T-helper 17 cell (primary cell): ENCODE results near the gene REEP1. TPM values are rescaled to one million over a fixed set of nuclear protein-coding genes. Genes with fewer than 3 reads are reported as not detected.
A peak's percentile ranks its signal among the peaks of the same experiment; 100 is the strongest.
"Not testable (repeated sequence)": the region's sequence is repeated elsewhere in the genome, so short reads cannot be mapped to it uniquely, and the experiment has no call there.

Experiments
- ATAC-seq: fragments of 150-1000 bp; cut with Tn5 transposase; 2 replicates; pipeline ENCODE4 v1.10.0; 2021; ENCODE audit warnings: mild to moderate bottlenecking, moderate library complexity
- DNase-seq, 3 donors: peaks; one replicate each; pipeline versions ENCODE4 v3.0.0 to v3.0.0-alpha.2; 2020 to 2021
- H3K9me3 ChIP-seq: one replicate; pipeline ENCODE4 v1.7.0; 2013; ENCODE audit warnings: low read length, mild to moderate bottlenecking; ENCODE audit not compliant: control insufficient read depth, poor library complexity, severe bottlenecking
- H3K27ac Mint-ChIP-seq: one replicate; pipeline ENCODE4 v1.8.0; 2022; ENCODE audit warnings: mild to moderate bottlenecking, moderate library complexity, mixed read lengths
- H3K27me3 Mint-ChIP-seq: one replicate; pipeline ENCODE4 v1.8.0; 2022; ENCODE audit warnings: mixed read lengths
- H3K36me3 Mint-ChIP-seq: one replicate; pipeline ENCODE4 v1.8.0; 2022; ENCODE audit warnings: low read depth, mixed read lengths
- H3K4me1 Mint-ChIP-seq: one replicate; pipeline ENCODE4 v1.8.0; 2022; ENCODE audit warnings: mild to moderate bottlenecking, mixed read lengths
- H3K4me3 Mint-ChIP-seq: one replicate; pipeline ENCODE4 v1.8.0; 2022; ENCODE audit warnings: mild to moderate bottlenecking, moderate library complexity, mixed read lengths
- total RNA-seq, 4 donors: library from RNA in 2 of 4; stranded (reverse) in 2 of 4; gene quantifications; one replicate each; pipeline ENCODE4 v1.2.3 and lab custom pipeline; 2022 to 2026

The REEP1 gene
- total RNA-seq, 2 donors from 2014 or later = 2.2 TPM; not detected in 1

- H3K9me3 ChIP-seq = no peaks in the 10 kb centered on the region
- peaks cover 2% of the 10 kb centered on the region for H3K36me3 Mint-ChIP-seq
- DNase-seq (no peak), ATAC-seq (no peak)
- H3K27ac Mint-ChIP-seq = peak overlapping the region; percentile 27
- peaks cover 12% of the 10 kb centered on the region for H3K4me1 Mint-ChIP-seq
- H3K4me3 Mint-ChIP-seq = no peak overlapping the region
- peaks cover 12% of the 10 kb centered on the region for H3K27me3 Mint-ChIP-seq
These were observed 100.3 kb downstream of the REEP1 start for GRCh38 chr2:86237172-86237571.

GRCh38 chr2:86235196-86235980 lies 102.0 kb downstream of the REEP1 start:
- H3K4me1 Mint-ChIP-seq = peaks cover 6% of the 10 kb centered on the region
- no peak overlapping the region for H3K4me3 Mint-ChIP-seq
- H3K36me3 Mint-ChIP-seq = peaks cover 2% of the 10 kb centered on the region
- no peak overlapping the region for H3K27ac Mint-ChIP-seq
- ATAC-seq = no peak
- peaks cover 12% of the 10 kb centered on the region for H3K27me3 Mint-ChIP-seq
- no peak for DNase-seq
- no peaks in the 10 kb centered on the region for H3K9me3 ChIP-seq

DNA sequence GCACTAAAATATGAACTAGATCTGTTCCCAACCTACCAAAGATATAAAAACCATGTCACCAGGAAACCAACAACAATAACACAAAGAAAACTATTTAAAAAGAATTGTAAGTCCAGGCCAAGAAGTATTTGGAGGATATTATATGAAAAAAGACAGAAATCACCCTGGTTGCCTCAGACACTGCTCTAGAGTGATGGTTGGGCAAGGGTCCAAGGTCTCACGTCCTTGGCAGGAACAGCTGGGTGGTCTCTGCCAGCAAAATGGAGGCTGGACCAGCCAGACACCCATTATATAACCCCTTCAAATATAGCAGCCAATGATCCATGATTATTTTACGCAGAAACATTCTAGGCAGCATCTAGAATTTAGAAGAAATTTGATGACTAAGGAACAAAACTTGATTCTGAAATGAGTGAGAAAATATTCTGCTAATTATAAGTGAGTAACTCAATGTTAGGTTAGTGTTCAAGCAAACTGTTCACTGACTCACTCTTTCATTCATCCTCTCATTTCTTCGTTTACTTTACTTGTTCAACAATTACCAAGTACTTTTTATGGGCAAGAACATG lies 102.8 kb downstream of the REEP1 start:
- DNase-seq = no peak
- ATAC-seq = no peak
- Mint-ChIP-seq H3K4me3 (no peak overlapping the region), H3K36me3 (peaks cover 2% of the 10 kb centered on the region), H3K4me1 (peaks cover 6% of the 10 kb centered on the region), H3K27me3 (peaks cover 12% of the 10 kb centered on the region), H3K27ac (peak overlapping the region; percentile 43)
- H3K9me3 ChIP-seq = no peaks in the 10 kb centered on the region

- no peak for ATAC-seq
- no peaks in the 10 kb centered on the region for H3K9me3 ChIP-seq
- peaks cover 12% of the 10 kb centered on the region for H3K27me3 Mint-ChIP-seq
- H3K36me3 Mint-ChIP-seq = peaks cover under 1% of the 10 kb centered on the region
- no peak for DNase-seq
- H3K27ac Mint-ChIP-seq = peak overlapping the region; percentile 43
- no peak overlapping the region for H3K4me3 Mint-ChIP-seq
- H3K4me1 Mint-ChIP-seq = peaks cover 3% of the 10 kb centered on the region
These were observed 104.0 kb downstream of the REEP1 start for GRCh38 chr2:86233436-86233835.

- DNase-seq = no peak
- no peak for ATAC-seq
- Mint-ChIP-seq H3K4me3 (no peak overlapping the region), H3K36me3 (no peaks in the 10 kb centered on the region), H3K4me1 (no peaks in the 10 kb centered on the region), H3K27ac (no peak overlapping the region), H3K27me3 (peaks cover 12% of the 10 kb centered on the region)
- H3K9me3 ChIP-seq = no peaks in the 10 kb centered on the region
These were observed 104.5 kb downstream of the REEP1 start for GRCh38 chr2:86232910-86233309.

DNA sequence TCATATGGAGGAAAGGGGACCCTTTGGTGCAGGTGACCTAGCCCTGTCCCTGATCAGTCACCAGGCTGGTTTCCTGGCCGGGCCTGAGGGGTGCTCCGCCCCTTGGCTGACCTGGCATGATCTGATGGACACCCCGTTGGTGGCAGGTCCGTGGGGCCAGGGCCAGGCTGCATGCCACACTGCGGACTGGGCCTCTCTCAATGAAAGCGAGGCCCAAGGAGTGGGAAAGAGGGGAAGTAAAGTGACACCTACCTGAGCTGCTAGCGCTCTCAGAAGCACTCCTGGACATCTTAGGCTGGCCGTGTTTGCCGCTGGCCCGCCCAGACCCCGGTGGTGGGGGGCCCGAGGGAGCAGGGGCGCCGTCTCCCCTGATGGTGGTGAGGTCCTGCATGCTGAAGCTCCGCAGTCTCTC lies 105.0 kb downstream of the REEP1 start:
- DNase-seq (no peak), ATAC-seq (no peak)
- Mint-ChIP-seq H3K4me1 (no peaks in the 10 kb centered on the region), H3K4me3 (no peak overlapping the region), H3K36me3 (no peaks in the 10 kb centered on the region), H3K27ac (no peak overlapping the region), H3K27me3 (peaks cover 12% of the 10 kb centered on the region)
- H3K9me3 ChIP-seq = no peaks in the 10 kb centered on the region

GRCh38 chr2:86231680-86232372 lies 105.6 kb downstream of the REEP1 start:
- no peak for DNase-seq
- no peak for ATAC-seq
- no peaks in the 10 kb centered on the region for H3K36me3 Mint-ChIP-seq
- H3K27me3 Mint-ChIP-seq = peaks cover 7% of the 10 kb centered on the region
- no peak overlapping the region for H3K27ac Mint-ChIP-seq
- H3K9me3 ChIP-seq = no peaks in the 10 kb centered on the region
- no peak overlapping the region for H3K4me3 Mint-ChIP-seq
- no peaks in the 10 kb centered on the region for H3K4me1 Mint-ChIP-seq

DNA sequence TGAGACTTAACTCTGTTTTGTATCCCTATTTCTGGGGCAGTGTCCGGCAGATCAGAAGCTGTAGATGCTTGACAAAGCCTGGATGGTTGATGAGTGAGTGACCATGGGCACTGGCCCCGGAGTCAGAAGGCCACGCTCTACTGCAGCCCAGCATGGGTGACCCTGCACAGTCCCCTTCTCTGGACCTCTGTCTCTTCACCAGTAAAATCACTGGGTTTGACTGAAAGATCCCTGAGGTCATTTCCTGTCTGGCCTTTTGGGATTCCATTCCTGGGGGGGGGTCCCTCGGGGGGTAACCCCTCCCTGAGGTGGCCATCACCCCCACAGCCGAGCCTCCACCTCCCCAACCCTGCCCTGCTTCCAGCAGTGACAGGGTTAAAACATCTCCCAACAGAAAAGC lies 106.5 kb downstream of the REEP1 start:
- Mint-ChIP-seq H3K4me1 (no peaks in the 10 kb centered on the region), H3K36me3 (no peaks in the 10 kb centered on the region)
- H3K9me3 ChIP-seq = no peaks in the 10 kb centered on the region

GRCh38 chr2:86229221-86229620 lies 108.2 kb downstream of the REEP1 start:
- no peak for DNase-seq
- Mint-ChIP-seq H3K4me3 (no peak overlapping the region), H3K4me1 (peaks cover 5% of the 10 kb centered on the region), H3K36me3 (no peaks in the 10 kb centered on the region), H3K27me3 (peaks cover 6% of the 10 kb centered on the region), H3K27ac (no peak overlapping the region)
- peak; percentile 49 for ATAC-seq
- no peaks in the 10 kb centered on the region for H3K9me3 ChIP-seq

More for the DNA sequence above, 106.5 kb downstream of the REEP1 start:
- H3K27ac Mint-ChIP-seq = no peak overlapping the region
- no peak for ATAC-seq
- H3K27me3 Mint-ChIP-seq = peaks cover 6% of the 10 kb centered on the region
- H3K4me3 Mint-ChIP-seq = no peak overlapping the region
- DNase-seq = no peak

- peak overlapping the region; percentile 52 for H3K4me3 Mint-ChIP-seq
- H3K9me3 ChIP-seq, H3K27me3 Mint-ChIP-seq, H3K36me3 Mint-ChIP-seq, ATAC-seq, H3K27ac Mint-ChIP-seq, DNase-seq, H3K4me1 Mint-ChIP-seq: not testable (repeated sequence)
These were observed 108.9 kb downstream of the REEP1 start for GRCh38 chr2:86228574-86228973.

DNA sequence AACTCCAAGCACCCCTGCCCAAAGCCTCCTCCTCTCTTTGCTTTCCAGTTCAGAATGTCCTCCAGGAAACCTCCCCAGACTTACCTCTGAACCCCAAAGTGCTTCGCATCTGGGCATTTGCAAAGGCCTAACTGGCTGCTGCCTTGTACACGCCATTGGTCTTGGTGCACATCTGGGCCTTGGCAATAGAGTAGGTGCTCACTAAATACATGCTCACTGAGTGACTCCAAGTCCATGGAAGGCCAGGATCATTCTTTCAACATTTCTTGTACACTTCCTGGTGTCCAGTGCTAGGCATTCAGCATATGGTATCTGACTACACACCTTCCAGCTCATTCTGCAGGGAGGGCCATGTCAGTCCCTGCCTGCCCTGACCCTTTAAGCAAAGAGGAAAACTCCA lies 109.7 kb downstream of the REEP1 start:
- no peak for ATAC-seq
- no peaks in the 10 kb centered on the region for H3K36me3 Mint-ChIP-seq
- no peaks in the 10 kb centered on the region for H3K27me3 Mint-ChIP-seq

DNA sequence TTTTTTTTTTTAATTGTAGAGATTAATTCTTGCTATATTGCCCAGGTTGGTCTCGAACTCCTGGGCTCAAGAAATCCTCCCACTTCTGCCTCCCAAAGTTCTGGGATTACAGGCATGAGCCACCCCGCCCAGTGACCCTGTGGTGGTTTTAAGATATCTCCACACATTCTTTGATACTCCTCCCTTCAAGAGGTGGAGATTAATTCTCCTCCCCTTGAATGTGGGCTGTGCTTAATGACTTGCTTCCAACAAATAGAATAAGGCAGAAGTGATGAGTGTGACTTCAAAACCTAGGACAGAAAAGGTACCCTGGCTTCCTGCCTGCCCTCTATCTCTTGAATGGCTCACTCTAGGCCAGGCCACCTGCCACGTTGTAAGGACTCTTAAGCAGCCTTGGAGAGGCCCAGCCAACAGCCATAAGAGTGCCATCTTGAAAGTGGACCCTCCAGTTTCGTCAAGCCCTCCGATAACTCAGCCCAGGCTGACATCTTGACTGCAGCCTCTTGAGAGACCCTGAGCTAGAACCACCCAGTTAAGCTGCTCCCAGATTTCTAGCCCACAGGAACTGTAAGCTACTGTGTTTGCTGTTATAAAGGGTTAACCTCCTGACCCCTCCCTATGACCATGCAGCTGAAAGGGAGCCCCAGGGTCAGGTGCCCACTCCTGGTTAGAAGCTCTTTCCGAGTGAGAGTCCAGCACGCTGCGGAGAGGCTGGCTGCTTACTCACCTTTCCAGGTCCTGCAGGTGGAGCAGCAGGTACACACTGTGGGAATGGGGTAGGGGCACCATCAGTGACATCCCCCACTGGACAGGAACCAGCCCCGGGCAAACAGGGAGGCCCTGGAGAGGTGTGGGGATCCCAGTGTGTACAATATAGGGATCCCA lies 110.5 kb downstream of the REEP1 start:
- no peak overlapping the region for H3K4me3 Mint-ChIP-seq
- no peaks in the 10 kb centered on the region for H3K36me3 Mint-ChIP-seq
- H3K4me1 Mint-ChIP-seq = peaks cover 10% of the 10 kb centered on the region
- ATAC-seq (no peak), DNase-seq (no peak)
- H3K9me3 ChIP-seq = no peaks in the 10 kb centered on the region
- no peaks in the 10 kb centered on the region for H3K27me3 Mint-ChIP-seq
- H3K27ac Mint-ChIP-seq = no peak overlapping the region

More for the DNA sequence above, 109.7 kb downstream of the REEP1 start:
- no peak for DNase-seq
- no peak overlapping the region for H3K27ac Mint-ChIP-seq
- no peak overlapping the region for H3K4me3 Mint-ChIP-seq
- no peaks in the 10 kb centered on the region for H3K9me3 ChIP-seq
- peaks cover 10% of the 10 kb centered on the region for H3K4me1 Mint-ChIP-seq

GRCh38 chr2:86226070-86226469 lies 111.4 kb downstream of the REEP1 start:
- ATAC-seq (no peak), DNase-seq (no peak)
- Mint-ChIP-seq H3K4me3 (peak overlapping the region; percentile 28), H3K27me3 (no peaks in the 10 kb centered on the region), H3K36me3 (no peaks in the 10 kb centered on the region), H3K4me1 (peaks cover 13% of the 10 kb centered on the region), H3K27ac (peak overlapping the region; percentile 81)
- H3K9me3 ChIP-seq = no peaks in the 10 kb centered on the region
